CD4-positive, CD25-positive, alpha-beta regulatory T cell (primary cell): Measurements from ENCODE around the gene EVC. TPM values are rescaled to one million over a fixed set of nuclear protein-coding genes. Genes with fewer than 3 reads are reported as not detected.

Experiments
- ATAC-seq, 2 donors: fragments of 150-1000 bp; cut with Tn5 transposase; one replicate each; pipeline ENCODE4 v1.10.0; 2021; ENCODE audit warnings: low read depth in 2 of 2, moderate number of reproducible peaks in 2 of 2, moderate library complexity in 1 of 2
- DNase-seq, 3 donors: peaks; one replicate each; pipeline versions ENCODE4 v3.0.0 to v3.0.0-alpha.2; 2012 to 2022; ENCODE audit warnings: mixed read lengths in 1 of 3
- H3K27ac ChIP-seq: one replicate; pipeline ENCODE4 v1.7.0; 2013; ENCODE audit warnings: mild to moderate bottlenecking, low read length; ENCODE audit not compliant: insufficient read depth, poor library complexity, severe bottlenecking
- H3K27me3 ChIP-seq: one replicate; pipeline ENCODE4 v1.7.0; 2013; ENCODE audit warnings: low read length; ENCODE audit not compliant: control insufficient read depth, insufficient read depth
- H3K36me3 ChIP-seq: one replicate; pipeline ENCODE4 v1.7.0; 2013; ENCODE audit warnings: mild to moderate bottlenecking, low read length, moderate library complexity; ENCODE audit not compliant: control insufficient read depth, insufficient read depth
- H3K4me1 ChIP-seq: 2 replicates; pipeline ENCODE4 v1.7.0; 2013; ENCODE audit warnings: mild to moderate bottlenecking, low read length; ENCODE audit not compliant: insufficient read depth, control insufficient read depth, poor library complexity, severe bottlenecking
- H3K4me3 ChIP-seq: one replicate; pipeline ENCODE4 v1.7.0; 2013; ENCODE audit warnings: low read depth, mild to moderate bottlenecking, low read length, moderate library complexity
- H3K9me3 ChIP-seq, 2 experiments: 1 replicate in 1 of 2; 2 replicates in 1 of 2; pipeline ENCODE4 v1.7.0; 2013; ENCODE audit warnings: low read length in 2 of 2, mild to moderate bottlenecking in 1 of 2, moderate library complexity in 1 of 2; ENCODE audit not compliant: control insufficient read depth in 2 of 2
- H3K27ac Mint-ChIP-seq, 3 donors: one replicate each; pipeline ENCODE4 v1.8.0; 2020 to 2022; ENCODE audit warnings: mild to moderate bottlenecking in 3 of 3, mixed read lengths in 3 of 3, moderate library complexity in 2 of 3
- H3K27me3 Mint-ChIP-seq: one replicate; pipeline ENCODE4 v1.8.0; 2022; ENCODE audit warnings: mild to moderate bottlenecking, mixed read lengths
- H3K36me3 Mint-ChIP-seq: one replicate; pipeline ENCODE4 v1.8.0; 2020; ENCODE audit warnings: mixed read lengths
- H3K4me1 Mint-ChIP-seq, 4 donors: one replicate each; pipeline ENCODE4 v1.8.0; 2020 to 2022; ENCODE audit warnings: mixed read lengths in 4 of 4, mild to moderate bottlenecking in 1 of 4
- H3K4me3 Mint-ChIP-seq, 4 donors: one replicate each; pipeline ENCODE4 v1.8.0; 2020 to 2022; ENCODE audit warnings: mild to moderate bottlenecking in 4 of 4, mixed read lengths in 4 of 4, moderate library complexity in 3 of 4
- H3K9me3 Mint-ChIP-seq, 7 donors: one replicate each; pipeline ENCODE4 v1.8.0; 2020 to 2022; ENCODE audit warnings: mixed read lengths in 7 of 7, mild to moderate bottlenecking in 3 of 7, moderate library complexity in 2 of 7
- polyA plus RNA-seq, 4 donors: library from polyadenylated mRNA; unstranded; fragments of 300-500 nt; fragmentation: Illumina TruSeq; gene quantifications; one replicate each; pipeline ENCODE4 v1.2.3, GENCODE V29; 2021
- total RNA-seq: library from RNA; stranded (reverse); gene quantifications from one replicate; pipeline ENCODE4 v1.2.3, GENCODE V29; 2022

EVC gene
- total and polyA plus RNA-seq, 5 donors from 2014 or later, result 0.02 to 4.6 TPM; not detected in 3

DNA sequence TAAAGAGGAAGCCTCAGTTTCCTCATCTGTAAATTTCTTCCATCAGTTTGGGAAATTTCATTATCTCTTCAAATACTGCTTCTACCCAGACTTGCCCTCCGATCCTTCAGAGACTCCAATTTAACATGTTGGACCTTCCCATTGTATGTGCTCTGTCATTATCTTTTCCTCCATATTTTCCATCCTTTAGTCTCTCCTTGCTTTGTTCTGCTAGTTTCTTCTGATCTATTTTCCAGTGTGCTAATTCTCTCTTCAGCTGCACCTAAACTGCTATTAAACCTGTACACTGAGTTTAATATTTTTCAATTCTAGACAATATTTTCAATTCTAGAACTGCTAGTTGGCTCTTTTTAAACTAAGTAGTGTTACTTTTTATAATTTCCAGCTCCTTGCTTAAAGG, 65.5 kb downstream of the EVC start:
- Histone ChIP-seq H3K27ac (no peak overlapping the region), H3K36me3 (no peaks in the 10 kb centered on the region), H3K4me3 (no peak overlapping the region), H3K27me3 (no peaks in the 10 kb centered on the region), H3K4me1 (no peaks in the 10 kb centered on the region), H3K9me3 (peaks cover 9 to 16% of the 10 kb centered on the region in 2 experiments)
- Mint-ChIP-seq H3K27me3 (peaks cover 11% of the 10 kb centered on the region), H3K9me3 (peaks cover 0 to 10% (median 4%) of the 10 kb centered on the region in 7 donors), H3K4me1 (no peaks in the 10 kb centered on the region), H3K36me3 (no peaks in the 10 kb centered on the region), H3K27ac (no peak overlapping the region), H3K4me3 (no peak overlapping the region)
- no peak for ATAC-seq
- no peak for DNase-seq

DNA sequence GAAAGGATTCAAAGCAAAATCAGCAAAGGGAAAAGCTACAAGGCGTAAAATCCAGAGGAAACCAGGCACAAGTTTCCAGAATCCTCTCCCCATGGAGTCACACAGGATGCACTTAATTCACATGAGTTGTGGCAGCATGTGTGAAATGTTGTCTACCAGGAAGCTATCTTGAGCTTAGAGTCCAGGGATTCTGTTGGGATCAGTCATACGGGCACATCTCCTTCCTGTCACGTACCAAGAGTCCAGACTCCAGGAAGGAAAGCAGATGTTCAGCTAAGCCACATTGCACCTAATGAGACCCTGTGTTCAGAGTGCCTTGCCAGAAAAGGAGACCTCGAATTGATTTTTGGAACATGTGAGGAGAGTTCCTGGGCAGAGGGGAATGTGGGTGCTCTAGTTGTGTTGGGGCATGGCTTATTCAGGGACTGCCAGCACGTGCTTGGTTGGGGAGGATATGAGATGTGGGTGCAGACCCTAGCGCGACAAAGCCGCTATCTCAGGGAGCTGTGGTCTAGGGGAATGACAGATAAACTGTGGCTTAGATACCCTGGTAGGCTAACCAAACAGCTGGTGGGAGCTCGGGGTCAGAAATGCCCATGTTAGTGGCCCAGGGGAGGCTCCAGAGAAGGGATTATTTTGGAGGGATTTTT, 70.0 kb downstream of the EVC start:
- no peak for DNase-seq
- H3K27ac Mint-ChIP-seq, result peak overlapping the region in 1 of 3 donors; percentile 31

DNA sequence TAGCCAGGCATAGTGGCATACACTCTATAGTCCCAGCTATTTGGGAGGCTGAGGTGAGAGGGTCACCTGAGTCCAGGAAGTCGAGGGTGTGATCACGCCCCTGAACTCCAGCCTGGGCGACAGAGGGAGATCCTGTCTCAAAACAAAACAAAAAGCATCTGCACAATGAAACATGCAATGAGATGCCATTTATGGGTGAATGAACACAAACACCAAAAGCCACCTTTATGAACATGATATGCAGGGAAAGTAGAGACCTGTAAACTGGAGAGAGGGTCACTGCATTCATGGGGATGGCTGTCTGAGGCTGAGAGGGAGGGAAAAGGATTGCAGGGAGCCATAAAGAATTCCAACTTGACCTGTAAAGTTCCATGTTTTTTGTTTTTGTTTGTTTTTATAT, 70.7 kb downstream of the EVC start:
- Mint-ChIP-seq H3K27me3 (no peaks in the 10 kb centered on the region), H3K9me3 (peaks cover 0 to 6% (median under 1%) of the 10 kb centered on the region in 7 donors), H3K27ac (no peak overlapping the region), H3K36me3 (no peaks in the 10 kb centered on the region), H3K4me3 (no peak overlapping the region), H3K4me1 (no peaks in the 10 kb centered on the region)
- Histone ChIP-seq H3K27me3 (no peaks in the 10 kb centered on the region), H3K9me3 (peaks cover 4 to 9% of the 10 kb centered on the region in 2 experiments), H3K27ac (no peak overlapping the region), H3K4me1 (no peaks in the 10 kb centered on the region), H3K4me3 (no peak overlapping the region), H3K36me3 (no peaks in the 10 kb centered on the region)
- DNase-seq (no peak), ATAC-seq (no peak)

More for the DNA sequence above, 70.0 kb downstream of the EVC start:
- Histone ChIP-seq H3K27me3 (no peaks in the 10 kb centered on the region), H3K9me3 (peaks cover 9 to 16% of the 10 kb centered on the region in 2 experiments), H3K4me3 (no peak overlapping the region), H3K27ac (no peak overlapping the region), H3K36me3 (no peaks in the 10 kb centered on the region), H3K4me1 (no peaks in the 10 kb centered on the region)
- Mint-ChIP-seq H3K4me3 (no peak overlapping the region), H3K27me3 (no peaks in the 10 kb centered on the region), H3K36me3 (no peaks in the 10 kb centered on the region), H3K4me1 (no peaks in the 10 kb centered on the region), H3K9me3 (peaks cover 0 to 10% (median 4%) of the 10 kb centered on the region in 7 donors)
- no peak for ATAC-seq

DNA sequence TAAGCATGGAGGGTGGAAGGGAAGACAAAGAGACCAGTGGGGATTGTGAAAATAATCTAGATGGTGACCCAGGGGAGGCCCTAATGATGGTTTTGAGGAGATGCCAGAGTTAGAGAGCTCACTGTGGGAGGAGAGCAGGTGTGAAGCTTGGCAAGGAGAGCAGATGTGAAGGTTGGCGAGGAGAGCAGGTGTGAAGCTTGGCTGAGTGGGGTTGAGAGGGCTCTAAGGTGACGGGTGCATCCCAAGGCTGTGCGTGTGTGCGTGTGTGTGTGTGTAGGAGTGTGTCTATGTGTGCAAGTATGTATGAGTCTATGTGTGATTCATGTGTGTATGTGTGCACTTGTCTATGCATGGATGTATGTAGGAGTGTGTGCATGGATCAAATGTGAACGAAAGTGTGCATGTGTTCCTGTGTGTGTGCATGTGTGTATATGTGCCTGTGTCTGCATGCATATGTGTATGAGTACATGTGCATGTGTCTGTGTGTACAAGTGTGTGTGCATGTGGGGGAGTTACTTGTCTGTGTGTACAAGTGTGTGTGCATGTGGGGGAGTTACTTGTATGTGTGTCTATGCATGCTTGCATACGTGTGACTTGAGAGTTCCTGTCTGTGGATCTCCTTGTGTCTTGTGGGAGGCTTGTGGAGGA, 72.0 kb downstream of the EVC start:
- Histone ChIP-seq H3K27ac (no peak overlapping the region), H3K27me3 (no peaks in the 10 kb centered on the region), H3K4me3 (no peak overlapping the region), H3K36me3 (no peaks in the 10 kb centered on the region), H3K9me3 (no peaks in the 10 kb centered on the region), H3K4me1 (no peaks in the 10 kb centered on the region)
- Mint-ChIP-seq H3K4me3 (no peak overlapping the region), H3K36me3 (no peaks in the 10 kb centered on the region), H3K9me3 (peaks cover 0 to 4% (median 0%) of the 10 kb centered on the region in 7 donors), H3K27me3 (no peaks in the 10 kb centered on the region), H3K4me1 (no peaks in the 10 kb centered on the region), H3K27ac (no peak overlapping the region)
- ATAC-seq, result no peak
- no peak for DNase-seq

DNA sequence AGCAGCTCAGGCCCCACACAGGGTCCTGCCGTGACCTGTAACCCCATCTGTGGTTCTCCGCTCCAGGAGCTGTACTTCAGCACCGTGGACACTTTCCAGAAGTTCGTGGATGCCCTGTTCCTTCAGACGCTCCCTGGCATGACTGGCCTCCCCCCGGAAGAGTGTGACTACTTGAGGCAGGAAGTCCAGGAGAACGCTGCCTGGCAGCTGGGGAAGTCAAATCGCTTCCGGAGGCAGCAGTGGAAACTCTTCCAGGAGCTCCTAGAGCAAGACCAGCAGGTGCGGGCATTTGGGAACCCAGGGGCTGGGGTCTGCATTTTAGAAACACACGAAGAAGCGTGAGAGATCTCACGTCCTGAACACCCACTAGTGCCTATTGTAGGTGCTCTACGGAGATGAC, 72.5 kb downstream of the EVC start:
- no peak overlapping the region for H3K27ac Mint-ChIP-seq
- H3K27me3 Mint-ChIP-seq, result no peaks in the 10 kb centered on the region
- no peaks in the 10 kb centered on the region for H3K27me3 ChIP-seq
- ATAC-seq (no peak), DNase-seq (no peak)
- no peak overlapping the region for H3K27ac ChIP-seq
- no peaks in the 10 kb centered on the region for H3K9me3 ChIP-seq
- H3K4me1 ChIP-seq, result no peaks in the 10 kb centered on the region
- no peaks in the 10 kb centered on the region for H3K36me3 Mint-ChIP-seq
- H3K9me3 Mint-ChIP-seq, result peaks cover 0 to 4% (median 0%) of the 10 kb centered on the region in 7 donors
- H3K4me1 Mint-ChIP-seq, result no peaks in the 10 kb centered on the region
- H3K36me3 ChIP-seq, result no peaks in the 10 kb centered on the region
- H3K4me3 Mint-ChIP-seq, result no peak overlapping the region
- H3K4me3 ChIP-seq, result no peak overlapping the region

DNA sequence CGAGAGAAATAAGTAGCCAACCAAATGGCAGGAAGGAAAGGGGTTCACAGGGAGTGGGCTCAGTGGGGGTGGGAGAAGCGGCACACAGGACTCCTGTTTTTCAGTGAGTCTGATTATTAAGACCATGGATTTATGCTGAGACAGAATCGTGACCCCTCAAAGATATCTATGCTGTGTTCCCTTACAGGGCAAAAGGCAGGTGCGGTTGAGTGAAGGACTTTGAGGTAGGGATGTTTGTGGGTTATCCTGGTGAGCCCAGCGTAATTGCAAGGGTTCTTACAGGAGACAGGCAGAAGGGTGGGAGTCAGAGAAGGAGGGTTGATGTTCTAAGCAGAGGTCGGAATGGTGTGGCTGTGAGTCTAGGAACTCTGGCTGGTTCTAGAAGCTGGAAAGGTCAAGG, 73.0 kb downstream of the EVC start:
- Histone ChIP-seq H3K36me3 (no peaks in the 10 kb centered on the region), H3K27me3 (no peaks in the 10 kb centered on the region), H3K4me1 (no peaks in the 10 kb centered on the region), H3K27ac (no peak overlapping the region), H3K9me3 (no peaks in the 10 kb centered on the region), H3K4me3 (no peak overlapping the region)
- Mint-ChIP-seq H3K4me3 (no peak overlapping the region), H3K9me3 (peaks cover 0 to 4% (median 0%) of the 10 kb centered on the region in 7 donors), H3K27me3 (no peaks in the 10 kb centered on the region), H3K36me3 (no peaks in the 10 kb centered on the region), H3K4me1 (no peaks in the 10 kb centered on the region), H3K27ac (no peak overlapping the region)
- no peak for DNase-seq
- ATAC-seq, result no peak

DNA sequence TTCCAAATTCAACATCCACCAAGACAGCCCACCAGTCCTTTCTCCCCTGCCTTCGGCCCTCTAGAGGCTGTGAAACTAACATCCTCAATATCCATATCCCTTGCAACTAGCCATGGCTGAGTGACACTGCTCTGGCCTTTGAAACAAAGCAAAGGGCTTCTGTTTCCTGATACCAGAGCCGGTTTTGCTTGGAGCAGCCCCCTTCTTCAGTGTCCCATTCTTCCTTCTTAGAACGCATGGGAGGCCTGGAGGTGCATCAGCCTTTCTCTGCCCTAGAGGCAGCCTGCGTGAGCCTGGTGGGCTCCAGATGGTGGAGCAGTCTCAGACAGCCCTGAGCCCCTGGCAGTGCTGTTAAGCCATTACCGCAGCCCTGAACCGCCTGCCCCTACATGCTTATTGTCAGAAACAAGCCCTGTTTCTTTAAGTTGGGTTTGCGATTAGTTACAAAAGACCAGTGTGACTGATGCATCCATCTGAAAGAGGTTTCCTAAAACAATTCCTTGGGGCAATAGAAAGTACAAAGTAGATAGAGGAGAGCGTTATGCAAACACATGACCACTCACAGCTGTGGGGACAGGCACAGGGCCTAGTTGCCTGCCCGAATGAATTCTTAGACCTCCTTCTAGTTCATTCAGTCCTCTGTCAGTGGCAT, 74.1 kb downstream of the EVC start:
- DNase-seq (no peak), ATAC-seq (no peak)
- no peak overlapping the region for H3K27ac Mint-ChIP-seq
- Histone ChIP-seq H3K27me3 (no peaks in the 10 kb centered on the region), H3K4me1 (no peaks in the 10 kb centered on the region), H3K27ac (no peak overlapping the region), H3K9me3 (no peaks in the 10 kb centered on the region), H3K36me3 (no peaks in the 10 kb centered on the region), H3K4me3 (no peak overlapping the region)
- peaks cover 0 to 4% (median 0%) of the 10 kb centered on the region in 7 donors for H3K9me3 Mint-ChIP-seq
- H3K36me3 Mint-ChIP-seq, result no peaks in the 10 kb centered on the region
- no peak overlapping the region for H3K4me3 Mint-ChIP-seq
- H3K27me3 Mint-ChIP-seq, result no peaks in the 10 kb centered on the region
- no peaks in the 10 kb centered on the region for H3K4me1 Mint-ChIP-seq
